Gastroesophageal sphincter (tissue), 4 donors: ENCODE results near the gene SLC6A12. TPM values are rescaled to one million over a fixed set of nuclear protein-coding genes. Genes with fewer than 3 reads are reported as not detected.

Source experiments
- ATAC-seq: fragments of 150-250 bp; one replicate; pipeline ENCODE4 v1.9.1; 2016; ENCODE audit warnings: mild to moderate bottlenecking, moderate library complexity
- H3K27ac ChIP-seq, 4 donors: fragments of 200-600 bp; sonication (generic) in 3 of 4; 1 replicate in 3 of 4; 2 replicates in 1 of 4; pipeline ENCODE4 v1.5.1; 2016 to 2019
- H3K27me3 ChIP-seq: fragments of 200-600 bp; sonication (generic); one replicate; pipeline ENCODE4 v1.5.1; 2019
- H3K36me3 ChIP-seq, 2 donors: fragments of 200-600 bp; sonication (generic); one replicate each; pipeline ENCODE4 v1.5.1; 2019; ENCODE audit warnings: control low read depth in 1 of 2
- H3K4me1 ChIP-seq, 3 donors: fragments of 200-600 bp; sonication (generic); 1 replicate in 2 of 3; 2 replicates in 1 of 3; pipeline ENCODE4 v1.5.1; 2016 to 2019; ENCODE audit warnings: control low read depth in 2 of 3
- H3K4me3 ChIP-seq, 2 donors: fragments of 200-600 bp; sonication (generic); one replicate each; pipeline ENCODE4 v1.5.1; 2019; ENCODE audit warnings: mild to moderate bottlenecking in 1 of 2, moderate library complexity in 1 of 2
- H3K9me3 ChIP-seq, 3 donors: fragments of 200-600 bp; sonication (generic); one replicate each; pipeline ENCODE4 v1.5.1; 2017 to 2019; ENCODE audit warnings: control low read depth in 2 of 3
- CTCF ChIP-seq, 4 experiments: fragments of 200-600 bp in 2 of 4; fragments of 450-650 bp in 2 of 4; sonication (generic) in 1 of 4; IDR thresholded peaks; one replicate each; pipeline ENCODE4 v1.5.1; 2017 to 2019; ENCODE audit warnings: antibody characterized with exemption in 4 of 4, mild to moderate bottlenecking in 2 of 4, moderate library complexity in 2 of 4
- EP300 ChIP-seq: sonication (generic); formaldehyde crosslinking; IDR thresholded peaks from one replicate; pipeline ENCODE4 v1.6.1; 2017; ENCODE audit warnings: antibody characterized with exemption, mild to moderate bottlenecking
- POLR2A ChIP-seq, 2 donors: fragments of 450-650 bp; IDR thresholded peaks; one replicate each; pipeline ENCODE4 v1.6.1; 2017; ENCODE audit warnings: antibody characterized with exemption in 2 of 2, mild to moderate bottlenecking in 2 of 2, moderate library complexity in 1 of 2
- POLR2AphosphoS5 ChIP-seq: sonication (generic); formaldehyde crosslinking; IDR thresholded peaks from one replicate; pipeline ENCODE4 v1.6.1; 2017; ENCODE audit warnings: antibody characterized with exemption
- WGBS, 2 donors: methylation state at CpG; one replicate each; pipeline ENCODE4 v1.1.5; 2018; ENCODE audit warnings: low coverage in 1 of 2; 5-methylcytosine and 5-hydroxymethylcytosine counted together
- total RNA-seq, 4 donors: library from RNA; depleted of rRNA; stranded (reverse); fragments of >200 nt; gene quantifications; one replicate each; pipeline ENCODE4 v1.1.0, GENCODE V29; 2016

Gene SLC6A12
- total RNA-seq, 4 donors from 2014 or later, result 11.3 TPM; not detected in 3

GRCh38 chr12:170371-171225, 43.4 kb downstream of the SLC6A12 start:
- Histone ChIP-seq H3K27ac (no peak overlapping the region), H3K9me3 (no peaks in the 10 kb centered on the region), H3K4me3 (no peak overlapping the region), H3K4me1 (no peaks in the 10 kb centered on the region), H3K36me3 (no peaks in the 10 kb centered on the region), H3K27me3 (peaks cover 54% of the 10 kb centered on the region)
- no peak for TF ChIP-seq EP300
- no peak for TF ChIP-seq CTCF (IDR thresholded peaks at IDR 0.05)
- no peak for TF ChIP-seq POLR2A (IDR thresholded peaks at IDR 0.05)
- no peak for TF ChIP-seq POLR2AphosphoS5
- 73 to 84% methylated on average over 3 to 9 of the region's 29 CpGs for WGBS, 2 donors
- ATAC-seq, result no peak

GRCh38 chr12:169528-170370, 44.2 kb downstream of the SLC6A12 start:
- no peaks in the 10 kb centered on the region for H3K36me3 ChIP-seq
- ATAC-seq, result no peak
- TF ChIP-seq EP300, result no peak
- TF ChIP-seq CTCF (IDR thresholded peaks at IDR 0.05), result no peak
- no peak overlapping the region for H3K27ac ChIP-seq
- peaks cover 60% of the 10 kb centered on the region for H3K27me3 ChIP-seq
- no peak overlapping the region for H3K4me3 ChIP-seq
- no peaks in the 10 kb centered on the region for H3K9me3 ChIP-seq
- H3K4me1 ChIP-seq, result no peaks in the 10 kb centered on the region
- 60 to 62% methylated on average over 6 to 11 of the region's 17 CpGs for WGBS, 2 donors

GRCh38 chr12:168763-169525, 45.0 kb downstream of the SLC6A12 start:
- WGBS, 2 donors, result 80% methylated on average over 1 of the region's 22 CpGs; no CpG with 5 or more reads in 1 of the 2 donors
- Histone ChIP-seq H3K4me3 (no peak overlapping the region), H3K27me3 (peaks cover 62% of the 10 kb centered on the region), H3K9me3 (no peaks in the 10 kb centered on the region), H3K36me3 (no peaks in the 10 kb centered on the region), H3K27ac (no peak overlapping the region), H3K4me1 (no peaks in the 10 kb centered on the region)
- TF ChIP-seq POLR2AphosphoS5 (no peak), POLR2A (IDR thresholded peaks at IDR 0.05) (no peak), EP300 (no peak), CTCF (IDR thresholded peaks at IDR 0.05) (no peak)
- no peak for ATAC-seq

GRCh38 chr12:167959-168600, 45.9 kb downstream of the SLC6A12 start:
- peaks cover 65% of the 10 kb centered on the region for H3K27me3 ChIP-seq
- H3K4me1 ChIP-seq, result no peaks in the 10 kb centered on the region
- H3K27ac ChIP-seq, result no peak overlapping the region
- 84 to 85% methylated on average over 3 to 8 of the region's 12 CpGs for WGBS, 2 donors
- no peak overlapping the region for H3K4me3 ChIP-seq
- ATAC-seq, result no peak
- H3K9me3 ChIP-seq, result no peaks in the 10 kb centered on the region
- H3K36me3 ChIP-seq, result no peaks in the 10 kb centered on the region
- TF ChIP-seq POLR2A (IDR thresholded peaks at IDR 0.05), result no peak
- TF ChIP-seq EP300, result no peak
- no peak for TF ChIP-seq CTCF (IDR thresholded peaks at IDR 0.05)
- no peak for TF ChIP-seq POLR2AphosphoS5
